GM21526 (cell line): ENCODE measurements around the gene KRT38.
"Not testable (repeated sequence)": the region's sequence is repeated elsewhere in the genome, so short reads cannot be mapped to it uniquely, and the experiment has no call there.

Source experiments
- ATAC-seq: cut with Tn5 transposase; IDR thresholded peaks from one replicate; pipeline ENCODE4 v1.9.1; 2021; ENCODE audit warnings: moderate library complexity; ENCODE audit not compliant: unreplicated experiment, low FRiP score

KRT38 gene

DNA sequence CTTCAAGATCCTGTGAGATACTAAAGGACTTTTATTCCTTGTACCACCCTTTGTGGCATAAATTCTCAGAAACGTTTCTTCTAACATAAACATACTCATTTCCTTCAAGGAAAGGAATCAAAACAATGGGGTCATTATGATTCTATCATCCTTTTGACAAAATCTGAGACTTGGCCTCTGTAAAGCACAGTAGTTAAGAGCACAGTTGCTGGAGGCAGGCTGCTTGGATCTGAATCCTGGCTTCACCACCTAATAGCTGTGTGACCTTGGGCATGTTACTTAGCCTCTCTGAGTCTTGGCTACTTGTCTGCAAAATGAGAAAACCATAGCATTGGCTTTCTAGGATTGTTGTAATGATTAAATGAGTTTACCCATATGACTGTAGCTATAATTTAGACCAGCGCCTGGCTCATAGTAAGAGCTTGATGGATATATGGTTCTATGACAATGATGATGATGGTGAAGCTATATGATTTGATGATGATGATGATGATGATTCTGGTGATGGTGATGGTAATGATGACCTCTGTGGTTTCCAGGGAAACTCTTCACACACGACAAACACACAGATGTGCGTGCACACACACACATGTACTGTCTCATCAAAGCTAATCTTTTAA lies 37.3 kb downstream of the KRT38 start:
- no peak for ATAC-seq

DNA sequence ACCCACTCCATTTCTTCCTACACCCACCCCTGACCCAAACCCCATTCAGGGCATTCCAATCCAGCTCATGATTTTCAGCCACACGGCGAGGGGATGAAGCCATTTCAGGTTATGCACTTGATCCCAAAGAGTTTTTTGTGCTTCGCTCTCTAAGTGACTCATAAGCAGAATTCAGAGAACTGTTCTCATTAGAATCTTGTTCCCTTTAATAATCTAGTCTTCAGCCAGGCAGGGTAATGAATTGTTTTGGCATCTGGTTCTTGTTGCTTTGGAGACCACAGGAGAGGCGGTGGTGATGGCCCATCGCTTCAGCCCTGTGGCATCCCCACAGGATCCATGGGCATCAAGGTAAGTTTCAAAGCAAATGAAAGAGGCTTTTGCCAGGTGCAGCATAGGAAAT lies 38.6 kb downstream of the KRT38 start:
- ATAC-seq = no peak

DNA sequence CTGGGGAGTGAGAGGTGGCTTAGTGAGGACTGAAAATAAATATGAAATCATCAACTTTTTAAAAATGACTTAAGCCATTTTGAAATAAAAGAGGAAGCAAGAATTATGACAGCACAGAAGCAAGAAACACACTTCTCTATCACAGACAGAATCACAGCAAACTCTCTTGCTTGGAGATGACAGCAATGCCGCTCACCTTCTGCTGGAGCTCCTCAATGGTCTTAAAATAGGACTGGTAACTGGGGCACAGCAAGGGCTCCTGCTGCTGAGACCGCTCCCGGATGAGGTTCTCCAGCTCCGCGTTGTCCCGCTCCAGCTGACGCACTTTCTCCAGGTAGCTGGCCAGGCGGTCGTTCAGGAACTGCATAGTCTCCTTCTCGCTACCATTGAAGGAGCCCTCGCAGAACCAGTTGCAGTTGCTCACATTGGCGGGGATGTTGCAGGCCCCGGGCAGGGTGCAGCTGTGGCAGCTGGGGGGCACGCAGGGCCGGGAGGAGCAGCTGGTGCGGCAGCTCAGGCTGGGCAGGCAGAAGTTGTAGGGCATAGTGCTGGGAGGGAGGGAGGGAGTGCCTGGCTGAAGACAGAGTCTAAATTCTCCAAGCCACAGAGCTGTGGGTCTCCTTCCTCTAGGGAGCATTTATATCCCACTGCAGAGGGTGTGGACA lies 43.7 kb downstream of the KRT38 start, which contains the start of gene KRT31:
Gene KRT31, minus strand, starts transcription at position 613 of the 665 bp plus-strand sequence. Its CDS starts 69 bp downstream, at position 544.
- no peak for ATAC-seq

DNA sequence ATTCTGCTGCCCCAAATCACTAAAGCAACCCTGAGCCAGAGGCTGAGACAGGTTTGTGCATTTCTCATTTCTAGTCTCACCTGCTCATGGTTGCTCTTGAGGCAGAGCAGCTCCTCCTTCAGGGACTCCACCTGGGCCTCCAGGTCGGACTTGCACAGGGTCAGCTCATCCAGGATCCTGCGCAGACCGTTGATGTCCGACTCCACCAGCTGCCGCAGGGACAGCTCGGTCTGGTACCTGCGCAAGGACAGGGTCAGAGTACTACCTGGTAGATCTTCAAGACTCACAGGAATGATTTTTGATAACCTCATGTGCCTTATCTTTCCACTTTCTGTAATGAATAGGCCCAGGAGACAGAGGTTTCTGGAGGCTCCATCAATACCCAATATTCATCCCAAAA lies 44.4 kb downstream of the KRT38 start:
- no peak for ATAC-seq

DNA sequence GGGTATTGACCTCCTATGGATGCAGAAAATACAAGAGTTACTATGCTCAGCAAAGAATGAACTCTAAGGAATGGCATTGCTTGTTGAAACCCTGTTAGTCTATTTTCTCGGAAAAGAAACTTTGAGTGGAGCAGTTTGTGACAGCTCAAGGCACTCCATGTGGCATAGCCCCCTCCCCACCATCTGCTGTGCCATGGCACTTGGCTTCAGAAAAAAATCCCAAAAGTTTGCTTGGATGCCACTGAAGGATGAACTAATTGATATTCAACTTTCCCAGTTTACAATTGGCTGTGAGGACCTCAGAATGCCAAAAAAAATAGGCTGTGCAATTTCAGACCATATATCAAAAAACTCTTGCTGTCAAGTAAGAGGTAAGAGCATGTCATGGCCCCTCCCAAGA lies 45.2 kb downstream of the KRT38 start:
- ATAC-seq = no peak

DNA sequence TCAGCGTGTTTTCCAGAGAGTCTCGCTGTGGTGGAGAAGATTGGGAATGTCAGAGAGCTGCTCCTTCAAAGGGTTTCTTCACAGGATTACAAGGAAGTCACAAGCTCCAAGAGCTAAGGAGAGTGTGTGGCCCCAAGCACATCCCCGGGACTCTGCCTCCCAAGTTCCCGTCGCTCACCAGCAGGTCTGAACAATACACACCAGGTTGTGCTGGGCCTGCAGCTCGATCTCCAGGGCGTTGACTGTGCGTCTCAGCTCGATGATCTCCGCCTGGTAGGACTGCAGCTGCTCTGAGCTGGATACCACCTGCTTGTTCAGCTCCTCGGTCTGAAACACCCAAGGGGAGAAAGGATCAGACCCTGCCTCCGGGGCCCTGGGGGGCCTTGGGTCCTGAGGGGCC lies 45.7 kb downstream of the KRT38 start:
- not testable (repeated sequence) for ATAC-seq

DNA sequence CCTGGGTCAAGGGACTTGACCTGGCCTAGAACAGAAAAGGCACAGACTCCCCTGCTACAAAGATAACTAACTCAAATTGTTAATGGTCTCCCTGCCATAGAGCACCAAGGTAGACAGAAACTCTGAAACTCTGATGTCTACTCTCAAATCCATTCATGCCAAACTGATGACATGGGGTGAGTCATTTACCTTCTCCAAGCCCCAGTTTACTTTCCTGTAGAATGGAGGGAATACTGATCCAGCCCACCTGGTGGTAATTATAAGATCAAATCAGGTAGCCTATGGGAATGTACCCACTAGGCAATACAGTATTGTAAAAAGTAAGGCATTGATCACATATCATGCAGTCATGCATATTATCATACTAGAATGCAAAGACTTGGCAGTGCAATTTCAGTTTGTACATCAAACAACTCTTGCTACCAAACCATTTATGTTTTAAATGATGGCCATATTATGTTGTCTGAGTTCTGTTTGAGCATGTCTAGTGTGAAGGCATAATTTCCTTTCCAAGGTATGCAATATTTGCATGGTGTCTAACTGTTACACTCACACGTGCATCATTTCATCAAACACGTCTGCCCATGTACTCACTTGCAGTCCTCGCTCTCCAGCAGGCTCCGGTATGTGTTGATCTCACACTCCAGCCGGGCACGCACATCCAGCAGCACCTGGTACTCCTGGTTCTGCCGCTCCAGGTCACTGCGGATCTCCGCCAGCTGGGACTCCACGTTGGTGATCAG lies 46.4 kb downstream of the KRT38 start:
- ATAC-seq = no peak

DNA sequence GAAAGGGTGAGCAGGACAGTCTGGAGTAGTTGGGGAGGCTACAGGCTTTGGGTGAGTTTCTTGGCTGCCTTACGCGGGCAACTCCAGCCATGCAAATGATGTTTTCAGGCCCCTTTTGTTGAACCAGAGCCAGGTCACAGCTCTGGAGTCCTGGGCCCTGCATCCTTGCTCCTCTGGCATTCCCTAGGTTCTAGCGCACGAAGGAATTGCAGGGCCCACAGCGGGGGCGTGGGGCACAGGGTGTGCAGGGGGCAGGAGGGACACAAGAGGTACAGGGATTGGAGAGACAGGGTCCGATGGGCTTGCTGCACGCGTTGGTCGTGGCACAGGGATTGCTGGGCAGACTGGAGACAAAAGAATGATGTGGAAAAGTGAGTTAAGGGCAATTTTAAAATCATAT lies 47.0 kb downstream of the KRT38 start:
- no peak for ATAC-seq

DNA sequence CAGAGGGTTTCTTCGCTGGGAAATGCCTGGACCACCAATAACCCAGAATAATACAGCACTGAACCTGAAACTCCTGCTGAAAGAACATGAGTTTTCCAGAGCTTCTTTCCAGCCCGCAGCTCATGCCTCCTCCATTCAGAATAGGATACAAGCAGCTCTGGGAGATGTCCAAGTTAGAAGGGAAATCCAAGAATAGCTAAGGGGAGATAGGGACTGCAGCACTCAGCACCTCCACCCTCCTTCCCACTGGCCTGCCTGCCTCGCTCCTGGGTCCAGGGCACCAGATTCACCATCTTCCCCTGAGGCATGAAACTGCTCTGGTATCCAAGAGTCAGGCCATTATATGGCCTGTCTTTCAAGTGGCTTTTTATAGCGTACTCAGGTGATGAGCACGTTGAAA lies 47.5 kb downstream of the KRT38 start:
- ATAC-seq = no peak

DNA sequence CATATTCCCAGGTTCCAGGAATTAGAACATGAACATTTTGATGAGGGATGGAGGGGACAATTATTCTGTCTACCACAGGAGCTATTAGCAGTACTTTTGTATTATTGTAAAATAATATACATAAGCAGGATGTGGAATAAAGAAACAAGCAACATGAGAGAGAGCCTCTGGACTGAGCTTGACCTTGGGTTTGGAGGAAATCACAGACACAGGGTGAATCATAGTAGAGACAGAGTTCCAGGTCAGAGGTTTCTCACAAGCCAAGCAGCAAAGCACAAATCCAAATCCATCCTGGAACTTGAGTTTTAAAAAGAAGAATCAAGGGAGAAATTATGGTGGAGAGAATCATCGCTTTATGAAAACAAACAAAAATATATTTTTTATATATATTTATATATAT lies 48.5 kb downstream of the KRT38 start:
- no peak for ATAC-seq

DNA sequence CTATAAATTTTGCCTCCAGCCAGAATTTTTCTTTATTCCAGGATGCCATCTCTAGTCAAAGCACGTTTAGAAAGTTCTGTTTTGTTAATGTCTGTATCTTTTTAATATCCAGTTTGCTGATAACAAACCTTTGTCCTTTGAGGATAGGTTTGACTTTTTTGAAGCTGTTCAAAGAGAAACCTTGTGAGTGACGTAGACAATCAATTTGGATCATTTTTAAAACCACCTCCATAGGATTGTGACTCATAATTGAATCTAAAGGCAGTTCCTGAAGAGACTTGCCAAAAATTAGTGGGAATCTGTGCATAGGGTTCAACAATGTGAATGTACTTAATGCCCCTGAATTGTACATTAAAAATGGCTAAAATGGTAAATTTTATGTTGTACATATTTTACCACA lies 49.2 kb downstream of the KRT38 start:
- no peak for ATAC-seq

DNA sequence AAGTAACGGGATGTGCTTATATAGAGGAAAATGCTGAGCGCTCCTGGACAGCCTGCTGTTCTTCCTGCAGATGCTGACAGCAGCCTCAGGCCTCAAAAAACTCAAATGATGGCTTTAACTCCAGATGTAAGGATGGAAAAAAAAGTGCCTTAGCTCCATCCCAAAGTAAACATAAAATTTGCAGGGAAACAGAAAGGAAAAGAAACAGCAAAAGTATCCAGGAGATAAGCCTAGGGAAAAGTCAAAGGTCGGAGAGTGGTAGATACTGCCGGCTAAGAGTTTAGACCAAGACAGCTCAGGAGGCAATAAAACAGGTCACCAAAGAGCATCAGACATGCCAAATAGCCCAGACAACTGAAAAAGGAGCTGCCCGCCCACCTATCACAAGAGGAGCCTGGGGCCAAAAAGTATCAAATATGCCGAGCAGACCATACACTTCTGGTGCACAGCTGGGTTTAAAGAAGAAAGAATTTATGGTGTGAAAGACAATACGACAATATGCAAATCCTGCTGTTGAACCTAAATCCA lies 50.3 kb downstream of the KRT38 start:
- ATAC-seq = no peak

DNA sequence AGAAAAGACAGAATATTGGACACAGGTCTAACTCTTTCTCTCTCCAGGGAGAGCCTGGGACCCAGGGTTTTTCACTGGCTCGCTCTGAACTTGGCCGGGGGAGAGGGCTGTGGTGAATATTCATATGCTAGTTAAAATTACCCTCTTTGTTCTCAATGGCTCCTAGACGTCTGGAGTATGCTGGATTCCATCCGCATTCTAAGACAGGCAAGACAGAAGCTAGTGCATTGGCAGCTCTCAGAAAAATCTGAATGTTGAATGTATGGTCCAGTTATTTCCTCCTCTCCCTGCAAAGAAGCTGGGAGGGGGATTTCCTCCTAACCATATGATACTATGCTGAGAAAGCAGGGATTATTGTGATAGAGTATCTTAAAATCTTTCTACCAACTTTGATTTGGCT lies 53.1 kb downstream of the KRT38 start:
- no peak for ATAC-seq

DNA sequence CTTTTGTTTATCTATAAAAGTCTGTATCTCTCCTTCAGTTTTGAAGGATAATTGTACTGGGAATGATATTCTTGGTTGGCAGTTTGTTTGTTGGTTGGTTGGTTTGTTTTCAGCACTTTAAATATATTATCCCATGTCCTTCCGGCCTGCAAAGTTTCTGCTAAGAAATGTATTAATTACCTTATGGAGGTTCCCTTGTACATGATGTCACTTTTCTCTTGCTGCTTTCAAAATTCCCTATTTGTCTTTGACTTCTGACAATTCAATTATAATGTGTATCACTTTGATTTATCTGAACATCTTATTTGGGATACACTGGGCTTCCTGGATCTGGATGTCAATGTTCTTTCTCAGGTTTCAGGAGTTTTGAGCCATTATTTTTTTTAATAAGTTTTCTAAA lies 54.6 kb downstream of the KRT38 start:
- ATAC-seq = no peak
